Stimulated activated effector memory CD8-positive, alpha-beta T cell treated with anti-CD3 and anti-CD28 coated beads, Interleukin-12 subunit alpha, Interleukin-12 subunit beta, amount 100 ng/mL, for 72 hours (primary cell): ENCODE results near the gene INTS12.
"Not testable (repeated sequence)": the region's sequence is repeated elsewhere in the genome, so short reads cannot be mapped to it uniquely, and the experiment has no call there.

Experiments
- ATAC-seq: fragments of 150-1000 bp; cut with Tn5 transposase; 2 replicates; pipeline ENCODE4 v1.10.0; 2021
- DNase-seq, 2 donors: peaks; one replicate each; pipeline ENCODE4 v3.0.0; 2021 to 2022; ENCODE audit warnings: low spot score in 2 of 2
- H3K27ac Mint-ChIP-seq: one replicate; pipeline ENCODE4 v1.8.0; 2022; ENCODE audit warnings: mild to moderate bottlenecking, mixed read lengths
- H3K36me3 Mint-ChIP-seq: one replicate; pipeline ENCODE4 v1.8.0; 2022; ENCODE audit warnings: mild to moderate bottlenecking, mixed read lengths
- H3K4me1 Mint-ChIP-seq: one replicate; pipeline ENCODE4 v1.8.0; 2022; ENCODE audit warnings: mixed read lengths
- H3K4me3 Mint-ChIP-seq: one replicate; pipeline ENCODE4 v1.8.0; 2022; ENCODE audit warnings: mild to moderate bottlenecking, mixed read lengths
- H3K9me3 Mint-ChIP-seq: one replicate; pipeline ENCODE4 v1.8.0; 2022; ENCODE audit warnings: mixed read lengths

Gene INTS12

GRCh38 chr4:105708181-105709080, at the start of gene INTS12, which contains the start of gene GSTCD:
INTS12 (minus strand) TSS chr4:105708689; CDS start chr4:105700005, 8,684 bp downstream.
GSTCD (plus strand) TSS chr4:105708784; CDS start chr4:105717614, 8,830 bp downstream.
- ATAC-seq = peak; percentile 98
- no peaks in the 10 kb centered on the region for H3K36me3 Mint-ChIP-seq
- peak within 1 kb of the TSS; percentile 93 for H3K27ac Mint-ChIP-seq
- H3K4me1 Mint-ChIP-seq = peaks cover 26% of the 10 kb centered on the region
- no peaks in the 10 kb centered on the region for H3K9me3 Mint-ChIP-seq
- peak within 1 kb of the TSS; percentile 91 for H3K4me3 Mint-ChIP-seq
- DNase-seq = peak; percentile 79 to 95

GRCh38 chr4:105755375-105755774, 46.9 kb upstream of the INTS12 start:
- no peak overlapping the region for H3K4me3 Mint-ChIP-seq
- H3K4me1 Mint-ChIP-seq = no peaks in the 10 kb centered on the region
- no peaks in the 10 kb centered on the region for H3K36me3 Mint-ChIP-seq
- H3K9me3 Mint-ChIP-seq = no peaks in the 10 kb centered on the region
- ATAC-seq = no peak
- H3K27ac Mint-ChIP-seq = no peak overlapping the region
- no peak for DNase-seq

GRCh38 chr4:105753361-105753760, 44.9 kb upstream of the INTS12 start:
- Mint-ChIP-seq H3K36me3 (no peaks in the 10 kb centered on the region), H3K4me3 (no peak overlapping the region), H3K4me1 (no peaks in the 10 kb centered on the region), H3K27ac (no peak overlapping the region), H3K9me3 (no peaks in the 10 kb centered on the region)
- ATAC-seq (no peak), DNase-seq (no peak)

- Mint-ChIP-seq H3K9me3 (no peaks in the 10 kb centered on the region), H3K4me3 (no peak overlapping the region), H3K36me3 (no peaks in the 10 kb centered on the region), H3K4me1 (no peaks in the 10 kb centered on the region), H3K27ac (no peak overlapping the region)
- DNase-seq = no peak
- ATAC-seq = no peak
Observed at GRCh38 chr4:105751718-105752299, 43.3 kb upstream of the INTS12 start.

GRCh38 chr4:105748222-105748621, 39.7 kb upstream of the INTS12 start:
- Mint-ChIP-seq H3K4me3 (no peak overlapping the region), H3K27ac (no peak overlapping the region), H3K9me3 (no peaks in the 10 kb centered on the region), H3K4me1 (no peaks in the 10 kb centered on the region), H3K36me3 (no peaks in the 10 kb centered on the region)
- no peak for DNase-seq
- ATAC-seq = no peak

GRCh38 chr4:105741548-105741947, 33.1 kb upstream of the INTS12 start:
- ATAC-seq (no peak), DNase-seq (no peak)
- H3K27ac Mint-ChIP-seq = no peak overlapping the region
- peaks cover 5% of the 10 kb centered on the region for H3K36me3 Mint-ChIP-seq
- no peak overlapping the region for H3K4me3 Mint-ChIP-seq
- H3K9me3 Mint-ChIP-seq = peaks cover 12% of the 10 kb centered on the region
- H3K4me1 Mint-ChIP-seq = peaks cover 5% of the 10 kb centered on the region

GRCh38 chr4:105735217-105735616, 26.7 kb upstream of the INTS12 start:
- not testable (repeated sequence) for ATAC-seq, H3K4me3 Mint-ChIP-seq, DNase-seq, H3K36me3 Mint-ChIP-seq, H3K27ac Mint-ChIP-seq, H3K4me1 Mint-ChIP-seq
- peaks cover 20% of the 10 kb centered on the region for H3K9me3 Mint-ChIP-seq

- not testable (repeated sequence) for ATAC-seq, H3K36me3 Mint-ChIP-seq, H3K27ac Mint-ChIP-seq, H3K4me1 Mint-ChIP-seq, DNase-seq, H3K4me3 Mint-ChIP-seq, H3K9me3 Mint-ChIP-seq
Observed at GRCh38 chr4:105729895-105730294, 21.4 kb upstream of the INTS12 start.

- no peak overlapping the region for H3K4me3 Mint-ChIP-seq
Observed at GRCh38 chr4:105725623-105726022, 17.1 kb upstream of the INTS12 start.

GRCh38 chr4:105719204-105719603, 10.7 kb upstream of the INTS12 start:
- Mint-ChIP-seq H3K36me3 (peaks cover 9% of the 10 kb centered on the region), H3K9me3 (no peaks in the 10 kb centered on the region), H3K27ac (no peak overlapping the region), H3K4me3 (no peak overlapping the region), H3K4me1 (no peaks in the 10 kb centered on the region)
- ATAC-seq (no peak), DNase-seq (no peak)

More at GRCh38 chr4:105725623-105726022, 17.1 kb upstream of the INTS12 start:
- DNase-seq = no peak
- H3K9me3 Mint-ChIP-seq = no peaks in the 10 kb centered on the region
- no peak for ATAC-seq
- no peak overlapping the region for H3K27ac Mint-ChIP-seq
- no peaks in the 10 kb centered on the region for H3K4me1 Mint-ChIP-seq
- H3K36me3 Mint-ChIP-seq = peaks cover 6% of the 10 kb centered on the region

GRCh38 chr4:105715692-105716278, 7.3 kb upstream of the INTS12 start:
- Mint-ChIP-seq H3K27ac (no peak overlapping the region), H3K9me3 (no peaks in the 10 kb centered on the region), H3K4me1 (no peaks in the 10 kb centered on the region), H3K4me3 (no peak overlapping the region), H3K36me3 (peaks cover 9% of the 10 kb centered on the region)
- ATAC-seq (no peak), DNase-seq (no peak)

GRCh38 chr4:105714932-105715331, 6.4 kb upstream of the INTS12 start:
- ATAC-seq (no peak), DNase-seq (no peak)
- no peaks in the 10 kb centered on the region for H3K4me1 Mint-ChIP-seq
- H3K27ac Mint-ChIP-seq = no peak overlapping the region
- peaks cover 5% of the 10 kb centered on the region for H3K36me3 Mint-ChIP-seq
- no peak overlapping the region for H3K4me3 Mint-ChIP-seq
- no peaks in the 10 kb centered on the region for H3K9me3 Mint-ChIP-seq

- DNase-seq = no peak
- ATAC-seq = no peak
- no peaks in the 10 kb centered on the region for H3K4me1 Mint-ChIP-seq
- H3K36me3 Mint-ChIP-seq = no peaks in the 10 kb centered on the region
- H3K4me3 Mint-ChIP-seq = no peak overlapping the region
- H3K9me3 Mint-ChIP-seq = no peaks in the 10 kb centered on the region
- H3K27ac Mint-ChIP-seq = no peak overlapping the region
Observed at GRCh38 chr4:105714071-105714521, 5.6 kb upstream of the INTS12 start.

- no peak for DNase-seq
- H3K4me1 Mint-ChIP-seq = peaks cover under 1% of the 10 kb centered on the region
- no peak for ATAC-seq
Observed at GRCh38 chr4:105712766-105713165, 4.3 kb upstream of the INTS12 start.

GRCh38 chr4:105710678-105711077, 2.2 kb upstream of the INTS12 start:
- Mint-ChIP-seq H3K4me3 (no peak overlapping the region), H3K36me3 (no peaks in the 10 kb centered on the region), H3K27ac (no peak overlapping the region), H3K9me3 (no peaks in the 10 kb centered on the region), H3K4me1 (peaks cover 21% of the 10 kb centered on the region)
- ATAC-seq (no peak), DNase-seq (no peak)

More at GRCh38 chr4:105712766-105713165, 4.3 kb upstream of the INTS12 start:
- no peak overlapping the region for H3K27ac Mint-ChIP-seq
- H3K4me3 Mint-ChIP-seq = no peak overlapping the region
- H3K36me3 Mint-ChIP-seq = no peaks in the 10 kb centered on the region
- H3K9me3 Mint-ChIP-seq = no peaks in the 10 kb centered on the region
